WTC11 (cell line): ENCODE measurements around the gene ADCY5. TPM values are rescaled to one million over a fixed set of nuclear protein-coding genes. Genes with fewer than 3 reads are reported as not detected.

Experiments used
- ATAC-seq: fragments of 200-7000 bp; cut with Tn5 transposase; 2 replicates; pipeline ENCODE4 v1.10.0; 2021; ENCODE audit warnings: mild to moderate bottlenecking, moderate library complexity
- CTCF ChIA-PET: fragments of 300-600 bp; sonication (Branson Sonifier 250); formaldehyde crosslinking; loops from one replicate; lab custom pipeline; 2021; ENCODE audit warnings: antibody characterized with exemption; lab: Charles Lee
- POLR2A ChIA-PET: fragments of 350-600 bp; sonication (Branson Sonifier 250); formaldehyde crosslinking; loops from one replicate; lab custom pipeline; 2021; ENCODE audit warnings: antibody characterized with exemption; lab: Charles Lee
- DNase-seq: peaks from one replicate; pipeline ENCODE4 v3.0.0; 2021; ENCODE audit warnings: low spot score
- H3K27ac Mint-ChIP-seq: 2 replicates; pipeline ENCODE4 v1.8.0; 2021; ENCODE audit warnings: mixed read lengths
- H3K27me3 Mint-ChIP-seq: 2 replicates; pipeline ENCODE4 v1.8.0; 2021; ENCODE audit warnings: low read depth, mild to moderate bottlenecking, moderate library complexity, mixed read lengths
- H3K36me3 Mint-ChIP-seq: 2 replicates; pipeline ENCODE4 v1.8.0; 2021; ENCODE audit warnings: mixed read lengths
- H3K4me1 Mint-ChIP-seq: 2 replicates; pipeline ENCODE4 v1.8.0; 2022; ENCODE audit warnings: mixed read lengths
- H3K4me3 Mint-ChIP-seq: 2 replicates; pipeline ENCODE4 v1.8.0; 2021; ENCODE audit warnings: mild to moderate bottlenecking, moderate library complexity, mixed read lengths
- H3K9me3 Mint-ChIP-seq: 2 replicates; pipeline ENCODE4 v1.8.0; 2021; ENCODE audit warnings: mixed read lengths
- ARID4B ChIP-seq: sonication (generic); formaldehyde crosslinking; IDR thresholded peaks from 2 replicates; pipeline ENCODE4 v1.8.0; 2023; ENCODE audit warnings: missing genetic modification reagents, mild to moderate bottlenecking, borderline replicate concordance
- ATF3 ChIP-seq: sonication (generic); formaldehyde crosslinking; conservative IDR thresholded peaks from 2 replicates; pipeline ENCODE4 v1.8.1; 2022; ENCODE audit warnings: mild to moderate bottlenecking, missing genetic modification reagents
- CTCF ChIP-seq: fragments of 200-600 bp; IDR thresholded peaks from 2 replicates; pipeline ENCODE4 v1.8.0; 2022; ENCODE audit warnings: antibody characterized with exemption
- E2F4 ChIP-seq: sonication (generic); formaldehyde crosslinking; IDR thresholded peaks from 2 replicates; pipeline ENCODE4 v1.8.1; 2022; ENCODE audit warnings: low read depth, mild to moderate bottlenecking, moderate library complexity, missing genetic modification reagents, borderline replicate concordance
- ETV6 ChIP-seq: sonication (generic); formaldehyde crosslinking; IDR thresholded peaks from 2 replicates; pipeline ENCODE4 v1.8.1; 2022; ENCODE audit warnings: mild to moderate bottlenecking, missing genetic modification reagents
- GRHL2 ChIP-seq: fragments of 250-450 bp; sonication (Bioruptor Pico); IDR thresholded peaks from 2 replicates; pipeline ENCODE4 v1.8.0; 2022; ENCODE audit warnings: mild to moderate bottlenecking, moderate library complexity; ENCODE audit not compliant: insufficient replicate concordance, severe bottlenecking
- JAZF1 ChIP-seq: fragments of 250-450 bp; sonication (Bioruptor Pico); IDR thresholded peaks from 2 replicates; pipeline ENCODE4 v1.9.0; 2021; ENCODE audit warnings: moderate library complexity, mild to moderate bottlenecking, inconsistent platforms
- JUN ChIP-seq: sonication (generic); formaldehyde crosslinking; IDR thresholded peaks from 2 replicates; pipeline ENCODE4 v1.8.0; 2023; ENCODE audit warnings: mild to moderate bottlenecking, missing genetic modification reagents
- NR2C2 ChIP-seq: sonication (generic); formaldehyde crosslinking; IDR thresholded peaks from 2 replicates; pipeline ENCODE4 v1.8.0; 2022; ENCODE audit warnings: mild to moderate bottlenecking, missing genetic modification reagents
- PRRX2 ChIP-seq: fragments of 250-450 bp; sonication (Bioruptor Pico); IDR thresholded peaks from 2 replicates; pipeline ENCODE4 v1.8.0; 2021; ENCODE audit warnings: mild to moderate bottlenecking
- RELA ChIP-seq: sonication (generic); formaldehyde crosslinking; IDR thresholded peaks from 2 replicates; pipeline ENCODE4 v1.8.1; 2022; ENCODE audit warnings: missing genetic modification reagents, mild to moderate bottlenecking, borderline replicate concordance
- TP53 ChIP-seq: sonication (generic); formaldehyde crosslinking; IDR thresholded peaks from 2 replicates; pipeline ENCODE4 v1.8.1; 2023; ENCODE audit warnings: mild to moderate bottlenecking, missing genetic modification reagents
- ZBTB21 ChIP-seq: sonication (generic); formaldehyde crosslinking; IDR thresholded peaks from 2 replicates; pipeline ENCODE4 v1.8.1; 2023; ENCODE audit warnings: mild to moderate bottlenecking, missing genetic modification reagents, borderline replicate concordance
- ZMAT4 ChIP-seq: fragments of 250-450 bp; sonication (Bioruptor Pico); IDR thresholded peaks from 2 replicates; pipeline ENCODE4 v1.9.0; 2021; ENCODE audit warnings: mild to moderate bottlenecking
- ZNF263 ChIP-seq: sonication (generic); formaldehyde crosslinking; IDR thresholded peaks from 2 replicates; pipeline ENCODE4 v1.8.1; 2022; ENCODE audit warnings: low read depth, mild to moderate bottlenecking, moderate library complexity, missing genetic modification reagents
- ZNF512 ChIP-seq: sonication (generic); formaldehyde crosslinking; IDR thresholded peaks from 2 replicates; pipeline ENCODE4 v1.8.1; 2022; ENCODE audit warnings: missing genetic modification reagents, borderline replicate concordance
- ZNF532 ChIP-seq: fragments of 250-450 bp; sonication (Bioruptor Pico); IDR thresholded peaks from 2 replicates; pipeline ENCODE4 v1.9.0; 2021; ENCODE audit warnings: mild to moderate bottlenecking, borderline replicate concordance
- total RNA-seq: library from RNA; stranded (reverse); gene quantifications from 3 replicates; pipeline ENCODE4 v1.2.3, GENCODE V29; 2021

The ADCY5 gene
- total RNA-seq, 1 experiment from 2014 or later: 23.5 TPM

GRCh38 chr3:123471106-123471505 is 22.2 kb upstream of the ADCY5 start (continued):
- no peak for TF ChIP-seq ARID4B (CRISPR knock-in tag)
- no peak for TF ChIP-seq E2F4 (CRISPR knock-in tag)
- TF ChIP-seq ZMAT4 (CRISPR knock-in tag): no peak

GRCh38 chr3:123469323-123469995 is 20.6 kb upstream of the ADCY5 start:
- no peak for TF ChIP-seq ZNF263
- TF ChIP-seq JUN (CRISPR knock-in tag): no peak
- TF ChIP-seq GRHL2 (CRISPR knock-in tag): no peak
- TF ChIP-seq, all 79 proteins: peak for 0
- Mint-ChIP-seq H3K4me3 (no peak overlapping the region), H3K36me3 (no peaks in the 10 kb centered on the region), H3K27me3 (no peaks in the 10 kb centered on the region; the same call in 1 of the 2 replicates), H3K4me1 (no peaks in the 10 kb centered on the region), H3K27ac (no peak overlapping the region), H3K9me3 (no peaks in the 10 kb centered on the region)
- POLR2A ChIA-PET: no interaction called here
- no peak for ATAC-seq
- DNase-seq: no peak
- CTCF ChIA-PET: interaction anchor here (1.8 kb wide), 1 partner anchor 20 kb away, joined by 7 read pairs; no protein-coding TSS in a partner anchor

GRCh38 chr3:123467046-123467445 is 18.2 kb upstream of the ADCY5 start:
- ATAC-seq: no peak
- no peak overlapping the region for H3K27ac Mint-ChIP-seq
- no peaks in the 10 kb centered on the region for H3K36me3 Mint-ChIP-seq
- CTCF ChIA-PET: interaction anchor here (0.7 to 1.0 kb wide), 3 partner anchors 19 to 57 kb away, joined by 3 read pairs; no protein-coding TSS in a partner anchor
- H3K9me3 Mint-ChIP-seq: no peaks in the 10 kb centered on the region
- no peaks in the 10 kb centered on the region; the same call in 1 of the 2 replicates for H3K27me3 Mint-ChIP-seq
- H3K4me1 Mint-ChIP-seq: no peaks in the 10 kb centered on the region
- no peak overlapping the region for H3K4me3 Mint-ChIP-seq
- DNase-seq: no peak
- POLR2A ChIA-PET: no interaction called here
- TF ChIP-seq NR2C2 (CRISPR knock-in tag): no peak
- no peak for TF ChIP-seq JAZF1 (CRISPR knock-in tag)
- no peak for TF ChIP-seq ZNF512 (CRISPR knock-in tag)
- TF ChIP-seq TP53: no peak
- no peak for TF ChIP-seq ATF3
- no peak for TF ChIP-seq PRRX2
- no peak for TF ChIP-seq ZNF532 (CRISPR knock-in tag)
- no peak for TF ChIP-seq CTCF
- TF ChIP-seq ZBTB21: no peak
- no peak for TF ChIP-seq ETV6
- TF ChIP-seq RELA (CRISPR knock-in tag): no peak
